GM10266 (cell line): ENCODE results near the gene ZNRD2.

Experiments
- DNase-seq: peaks from one replicate; pipeline ENCODE4 v3.0.0; 2012; ENCODE audit errors: extremely low spot score
- CTCF ChIP-seq: IDR thresholded peaks from 2 replicates; pipeline ENCODE4 v1.5.1; 2012; ENCODE audit warnings: mild to moderate bottlenecking, low read depth; ENCODE audit not compliant: control insufficient read depth, insufficient read depth; ENCODE audit errors: missing control alignments

The ZNRD2 gene

GRCh38 chr11:65596520-65596919 is 26.2 kb downstream of the ZNRD2 start:
- DNase-seq, result no peak
- TF ChIP-seq CTCF, result no peak

- TF ChIP-seq CTCF, result no peak
- no peak for DNase-seq
Observed at GRCh38 chr11:65598258-65598699, 28.0 kb downstream of the ZNRD2 start.

GRCh38 chr11:65599216-65599954 is 29.1 kb downstream of the ZNRD2 start:
- no peak for TF ChIP-seq CTCF
- no peak for DNase-seq

GRCh38 chr11:65599955-65600246 is 29.6 kb downstream of the ZNRD2 start:
- no peak for DNase-seq
- no peak for TF ChIP-seq CTCF

- no peak for TF ChIP-seq CTCF
- DNase-seq, result no peak
Observed at GRCh38 chr11:65604258-65604657, 34.0 kb downstream of the ZNRD2 start.

GRCh38 chr11:65606876-65607613 is 36.8 kb downstream of the ZNRD2 start:
- no peak for TF ChIP-seq CTCF
- no peak for DNase-seq
